NT2/D1 (cell line): ENCODE results near the gene TMEM59L.

ENCODE experiments used
- SUZ12 ChIP-seq: IDR thresholded peaks from 2 replicates; pipeline ENCODE4 v1.6.1; 2011; ENCODE audit not compliant: insufficient read length, insufficient read depth; ENCODE audit errors: extremely low read depth
- YY1 ChIP-seq: IDR thresholded peaks from 2 replicates; pipeline ENCODE4 v1.6.1; 2011; ENCODE audit not compliant: insufficient read length, insufficient read depth

- no peak for TF ChIP-seq YY1
- no peak for TF ChIP-seq SUZ12
Observed at GRCh38 chr19:18649371-18650020, 36.8 kb downstream of the TMEM59L start.
